NCI-H2107 (cell line): Measurements from ENCODE around the gene VANGL2.

Experiments
- DNase-seq: peaks from one replicate; lab custom pipeline; 2025; lab: John Stamatoyannopoulos, UW

Gene VANGL2

DNA sequence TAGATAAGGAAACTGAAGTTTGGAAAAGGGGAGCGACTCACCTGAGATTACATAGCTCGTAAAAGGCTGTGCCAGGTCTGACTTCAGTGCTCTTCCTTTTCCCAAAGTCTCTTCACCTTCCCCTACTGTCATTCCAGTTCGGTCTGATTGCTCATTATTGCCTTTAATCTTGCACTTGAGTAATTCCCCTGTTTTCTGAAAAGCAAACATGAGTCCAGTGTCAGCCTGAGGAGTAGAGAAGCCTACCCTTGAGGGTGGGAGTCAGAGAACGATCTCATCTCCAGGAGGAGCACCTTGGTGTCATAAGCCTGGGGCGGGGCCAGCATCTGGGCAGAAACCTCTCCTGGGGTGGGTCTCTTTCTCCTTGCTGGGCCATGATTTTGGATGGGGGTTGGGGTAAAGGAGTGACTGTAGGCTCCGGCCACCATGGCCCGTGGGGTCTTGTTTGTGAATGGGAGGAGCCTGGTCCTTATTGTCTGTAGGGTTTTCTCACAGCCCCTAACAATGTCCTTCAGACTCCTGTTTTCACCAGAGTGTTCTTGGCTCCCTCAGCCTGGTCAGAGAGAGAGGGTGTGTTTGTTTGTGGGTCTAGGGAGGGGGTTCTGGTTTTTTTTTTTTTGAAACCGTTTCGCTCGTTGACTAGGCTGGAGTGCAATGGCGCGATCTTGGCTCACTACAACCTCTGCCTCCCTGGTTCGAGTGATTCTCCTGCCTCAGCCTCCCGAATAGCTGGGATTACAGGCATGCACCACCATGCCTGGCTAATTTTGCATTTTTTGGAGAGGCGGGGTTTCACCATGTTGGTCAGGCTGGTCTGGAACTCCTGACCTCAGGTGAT, 6.0 kb downstream of the VANGL2 start:
- no peak for DNase-seq

DNA sequence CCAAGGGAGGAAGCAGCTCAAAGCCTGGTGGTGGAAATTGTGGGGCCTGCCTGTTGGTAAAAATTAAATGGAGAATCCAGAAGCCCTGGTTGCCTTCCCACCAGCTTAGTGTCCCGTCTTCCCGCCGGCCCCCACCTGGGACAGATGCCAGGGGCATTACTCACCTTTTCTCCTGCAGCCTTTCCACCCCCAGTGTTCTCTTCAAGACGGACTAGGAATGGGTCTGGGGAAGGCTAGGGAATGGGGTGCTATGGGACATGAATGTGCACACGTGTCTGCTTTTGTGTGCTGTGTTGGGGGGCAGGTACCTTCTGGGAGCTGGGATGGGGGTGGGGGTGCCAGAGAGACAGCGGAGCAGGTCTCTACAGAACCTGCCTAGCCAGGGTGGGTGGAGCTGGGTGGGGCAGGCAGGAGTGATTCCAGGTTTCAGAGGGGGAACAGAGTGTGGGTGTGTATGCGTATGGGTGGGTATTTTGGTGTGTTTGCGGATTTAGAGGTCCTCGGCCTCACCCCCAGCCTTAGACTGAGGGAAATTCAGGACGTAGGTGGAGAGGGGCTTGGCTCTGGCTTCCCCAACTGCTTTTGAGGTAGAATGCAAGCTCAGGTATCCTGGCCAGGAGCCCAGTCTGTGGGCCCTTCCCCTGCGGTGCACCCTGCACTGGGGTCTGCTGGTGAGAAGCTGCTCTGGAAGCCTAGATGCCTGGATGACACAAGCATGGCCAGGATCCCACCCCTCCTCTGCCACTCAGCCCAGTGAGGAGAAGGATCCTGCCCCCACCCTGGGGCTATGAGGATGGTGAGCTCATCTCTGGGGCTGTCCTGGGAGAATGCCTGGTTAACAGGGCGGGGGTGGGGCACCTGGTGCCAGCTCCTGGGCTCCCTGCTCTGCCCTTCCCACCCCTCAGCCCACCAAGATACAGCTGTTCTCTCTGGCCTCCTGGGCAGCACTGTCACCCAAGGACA, 7.8 kb downstream of the VANGL2 start:
- no peak for DNase-seq

DNA sequence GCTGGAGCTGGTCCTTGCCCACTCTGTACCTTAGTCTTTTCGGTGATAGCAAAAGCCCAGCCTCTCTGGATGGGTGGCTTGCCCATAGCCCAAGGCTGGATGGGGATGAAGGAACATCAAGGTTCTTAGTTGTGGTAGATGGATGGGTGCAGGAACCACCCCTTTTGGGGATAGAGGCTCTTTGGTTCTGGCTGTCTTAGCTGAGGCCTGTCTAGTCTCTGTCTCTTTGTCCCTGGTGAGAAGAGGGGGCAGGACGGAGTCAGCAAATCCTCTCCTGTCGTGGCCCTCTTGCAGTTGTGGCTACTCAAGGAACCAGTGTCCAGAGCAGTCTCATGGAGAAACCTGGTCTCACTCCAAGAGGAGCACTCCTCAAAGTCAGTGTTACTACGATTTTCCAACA, 8.5 kb downstream of the VANGL2 start:
- DNase-seq, result no peak

DNA sequence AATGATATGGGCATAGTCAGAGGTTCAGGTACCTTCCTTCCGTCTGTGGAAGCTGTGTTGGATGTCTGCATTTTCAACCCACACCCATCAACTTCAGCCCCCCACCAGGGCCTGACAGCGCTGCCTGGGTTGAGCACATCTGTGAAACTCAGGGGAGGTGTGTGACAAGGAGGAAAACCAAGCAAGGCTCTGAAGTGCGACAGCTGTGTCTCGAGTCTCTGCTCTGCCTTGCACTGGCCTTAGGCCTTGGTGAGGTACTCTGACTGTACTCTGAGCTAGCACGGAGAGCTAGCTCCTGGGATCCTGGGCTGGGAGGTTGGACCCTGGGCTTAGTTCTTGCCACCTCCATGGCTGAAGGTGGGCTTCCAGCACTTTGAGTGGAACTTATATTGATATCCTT, 9.1 kb downstream of the VANGL2 start:
- no peak for DNase-seq

DNA sequence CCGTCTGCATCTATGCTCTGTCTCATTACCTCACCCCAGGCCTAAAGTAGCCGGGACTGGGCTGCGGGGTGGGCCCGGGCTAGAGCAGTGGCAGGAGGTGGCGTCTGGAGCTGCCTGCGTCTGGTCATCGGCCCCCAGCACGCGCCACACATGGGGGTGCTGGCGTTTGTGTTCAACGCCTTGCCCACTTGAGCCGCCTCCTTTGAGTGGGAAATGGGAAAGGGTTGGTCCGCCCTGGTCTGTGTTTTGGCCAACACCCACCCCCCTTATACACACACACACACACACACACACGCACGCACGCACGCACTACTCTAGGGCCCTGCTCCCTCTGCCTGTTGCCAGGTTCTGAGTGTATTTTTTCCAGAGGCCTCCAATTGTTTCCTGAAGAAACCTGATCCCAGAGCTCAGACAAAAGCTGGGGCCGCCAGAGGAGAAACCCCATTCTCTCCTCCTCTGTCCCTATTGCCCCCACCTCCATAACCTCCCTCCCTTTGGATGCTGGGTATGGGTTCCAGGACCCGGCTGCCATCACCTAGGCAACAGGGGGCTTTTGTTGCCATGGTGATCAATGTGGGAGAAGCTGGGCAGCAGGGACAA, 10.1 kb downstream of the VANGL2 start:
- DNase-seq, result peak; percentile 69

DNA sequence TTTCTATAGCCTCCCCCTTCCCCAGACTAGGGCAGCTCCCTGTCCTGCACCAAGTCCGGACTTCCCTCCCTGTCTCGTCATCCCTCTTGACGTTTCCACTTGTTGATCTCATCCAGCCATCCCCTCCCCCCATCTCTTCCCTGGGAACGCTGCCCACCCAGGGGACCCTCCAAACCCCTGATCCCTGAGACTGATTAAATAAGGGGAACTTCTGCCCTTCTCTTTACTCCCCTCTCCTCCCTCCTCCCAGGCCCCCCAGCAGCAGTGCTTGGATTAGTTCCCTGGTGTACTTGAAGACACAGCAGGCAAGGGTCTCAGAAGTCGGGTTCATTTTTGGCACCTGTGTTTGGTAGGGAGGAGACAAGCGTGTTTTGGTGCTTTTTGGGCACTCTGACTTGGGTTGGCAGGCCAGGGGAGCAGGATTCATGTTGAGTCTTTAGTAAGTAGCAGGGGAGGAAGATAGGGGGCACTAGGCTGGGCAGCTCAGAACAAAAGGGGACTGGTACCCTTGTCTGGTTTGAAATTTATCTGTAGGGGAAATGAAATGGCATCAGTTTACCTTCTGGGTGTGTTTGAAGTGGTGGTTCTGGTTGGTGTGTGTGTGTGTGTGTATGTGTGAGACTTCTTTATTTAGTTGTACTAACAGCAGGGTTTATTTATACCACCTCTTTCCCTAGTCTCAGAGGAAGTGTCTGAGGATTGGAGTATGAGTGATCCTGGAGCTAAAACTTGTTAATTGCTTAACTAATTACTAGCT, 11.1 kb downstream of the VANGL2 start:
- no peak for DNase-seq

DNA sequence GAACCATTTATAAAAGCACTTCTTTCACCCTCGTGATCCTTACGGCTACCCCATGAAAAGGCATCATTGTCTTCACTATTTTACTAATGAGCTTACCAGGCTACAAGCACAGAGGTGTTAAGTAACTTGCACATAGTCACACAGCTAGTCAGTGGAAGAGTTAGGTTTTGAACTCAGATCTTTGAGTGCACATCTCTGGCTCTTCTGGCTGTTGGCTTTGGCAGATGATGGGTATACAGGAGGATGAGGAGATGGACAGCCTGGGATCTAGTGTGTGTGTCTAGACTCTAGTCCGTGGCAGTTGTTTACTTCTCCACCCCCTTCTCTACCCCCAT, 11.6 kb downstream of the VANGL2 start:
- no peak for DNase-seq

DNA sequence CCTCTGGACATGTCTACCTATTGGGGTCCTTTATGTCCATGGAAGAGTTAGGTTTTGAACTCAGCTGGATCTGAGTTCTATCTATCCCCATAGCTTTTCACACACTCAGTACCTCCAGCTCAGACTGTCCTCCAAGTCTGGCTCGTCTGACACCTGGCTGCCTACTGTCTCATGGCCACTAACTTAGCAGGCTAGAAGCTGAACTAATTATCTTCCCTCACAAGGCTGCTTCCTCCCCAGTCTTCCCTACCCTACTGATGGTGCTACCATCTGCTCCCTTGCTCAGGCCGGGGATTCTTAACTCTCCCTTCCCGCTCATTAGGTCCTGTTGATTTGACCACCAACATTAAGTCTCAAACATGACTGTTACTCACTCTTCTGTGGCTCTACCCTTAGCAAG, 13.4 kb downstream of the VANGL2 start:
- DNase-seq, result no peak

DNA sequence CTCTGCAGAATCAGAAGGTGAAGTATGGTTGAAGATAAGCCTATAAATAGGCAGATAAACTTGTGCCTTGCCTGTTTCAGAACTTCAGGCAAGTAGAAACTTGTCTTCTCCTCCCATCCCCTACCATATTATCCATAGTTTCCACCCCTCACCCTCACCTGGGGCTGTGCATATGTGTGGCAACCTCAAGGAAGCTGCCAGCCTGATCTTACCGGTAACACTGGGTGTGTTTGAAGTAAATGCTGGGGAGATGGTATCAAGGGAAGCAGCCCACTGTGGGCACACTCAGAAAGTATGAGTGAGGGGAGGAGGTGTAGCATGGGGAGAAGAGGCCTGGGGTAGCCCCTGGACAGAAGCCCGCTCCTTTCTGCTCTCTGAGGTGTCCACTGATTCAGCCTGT, 14.5 kb downstream of the VANGL2 start:
- DNase-seq, result no peak

DNA sequence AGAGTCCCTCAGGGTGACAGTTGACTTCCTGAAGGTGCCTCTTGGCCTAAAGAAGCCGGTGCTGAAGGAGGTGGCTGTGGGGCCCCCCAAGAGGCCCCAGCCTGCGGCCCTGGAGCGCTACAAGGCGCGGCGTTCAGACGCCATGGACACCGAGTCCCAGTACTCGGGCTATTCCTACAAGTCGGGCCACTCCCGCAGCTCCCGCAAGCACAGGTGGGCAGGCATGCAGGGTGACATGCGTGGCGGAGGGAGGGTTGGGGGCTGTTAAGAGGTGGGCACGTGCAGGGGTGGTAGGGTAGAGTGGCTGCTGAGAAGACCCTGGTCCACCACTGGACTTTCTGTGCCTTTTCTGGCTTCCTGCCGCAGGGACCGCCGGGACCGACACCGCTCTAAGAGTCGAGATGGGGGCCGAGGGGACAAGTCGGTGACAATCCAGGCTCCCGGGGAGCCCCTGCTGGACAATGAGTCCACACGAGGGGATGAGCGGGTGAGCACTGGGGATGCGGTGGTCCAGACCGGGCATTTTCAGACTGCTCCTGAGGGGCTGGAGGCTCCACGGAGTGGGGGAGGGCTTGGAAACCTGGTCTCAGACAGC, 15.4 kb downstream of the VANGL2 start:
- no peak for DNase-seq

DNA sequence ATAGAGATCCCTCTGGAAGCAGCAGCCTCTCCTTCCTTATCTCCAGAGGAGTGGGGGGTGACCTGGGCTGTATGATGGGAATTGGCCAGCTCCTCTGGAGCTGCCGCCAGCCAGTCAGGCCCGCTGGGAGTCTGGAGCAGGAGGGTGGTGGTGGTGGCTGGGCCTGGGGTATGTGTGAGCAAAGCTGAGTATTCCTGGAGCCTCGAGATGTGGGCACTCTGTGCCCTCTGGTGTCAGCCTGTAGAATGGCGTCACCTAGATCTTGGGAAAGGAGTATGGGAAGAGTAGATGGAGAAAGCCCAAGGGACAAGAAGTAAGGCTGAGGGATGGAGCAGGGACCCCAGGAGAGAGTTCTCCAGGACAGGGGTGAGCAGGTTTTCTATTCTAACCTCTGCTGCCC, 16.0 kb downstream of the VANGL2 start:
- peak; percentile 43 for DNase-seq

DNA sequence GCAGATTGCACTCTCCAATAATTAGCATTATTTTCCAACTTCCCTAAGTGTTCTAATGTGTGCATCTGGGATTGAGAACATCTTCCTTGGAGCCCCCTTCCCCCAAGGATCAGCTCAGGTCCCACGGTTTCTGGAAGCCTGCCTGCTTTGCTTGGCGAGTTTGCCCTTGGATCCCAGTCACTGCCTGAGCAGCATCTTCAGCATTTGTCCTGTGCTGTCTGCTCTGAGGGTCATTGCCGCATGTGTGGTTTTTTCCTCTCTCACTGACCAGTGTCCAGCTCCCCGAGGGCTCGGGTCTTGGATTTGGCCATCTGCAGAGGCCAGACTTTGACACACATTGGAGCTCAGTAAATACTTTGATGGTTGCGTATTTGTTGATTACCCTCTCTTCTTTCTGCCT, 18.1 kb downstream of the VANGL2 start:
- no peak for DNase-seq

DNA sequence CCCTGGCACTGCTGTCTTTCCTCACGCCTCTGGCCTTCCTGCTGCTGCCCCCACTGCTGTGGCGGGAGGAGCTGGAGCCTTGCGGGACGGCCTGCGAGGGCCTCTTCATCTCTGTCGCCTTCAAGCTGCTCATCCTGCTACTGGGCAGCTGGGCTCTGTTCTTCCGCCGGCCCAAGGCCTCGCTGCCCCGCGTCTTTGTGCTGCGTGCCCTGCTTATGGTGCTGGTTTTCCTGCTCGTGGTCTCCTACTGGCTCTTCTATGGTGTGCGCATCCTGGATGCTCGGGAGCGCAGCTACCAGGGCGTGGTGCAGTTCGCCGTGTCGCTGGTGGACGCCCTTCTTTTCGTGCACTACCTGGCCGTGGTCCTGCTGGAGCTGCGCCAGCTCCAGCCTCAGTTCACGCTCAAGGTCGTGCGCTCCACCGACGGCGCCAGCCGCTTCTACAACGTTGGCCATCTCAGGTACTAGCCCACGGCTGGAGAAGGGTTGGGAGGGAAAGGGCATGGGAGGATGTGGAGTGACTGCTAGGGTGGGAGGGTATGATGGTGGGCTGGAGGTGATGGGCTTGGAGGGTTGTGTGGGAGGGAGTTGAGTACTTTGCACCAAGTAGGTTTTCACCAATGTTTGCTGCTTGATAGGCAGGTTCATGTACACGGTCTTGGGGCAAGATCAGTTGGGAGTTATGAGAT, 18.9 kb downstream of the VANGL2 start:
- DNase-seq, result no peak

DNA sequence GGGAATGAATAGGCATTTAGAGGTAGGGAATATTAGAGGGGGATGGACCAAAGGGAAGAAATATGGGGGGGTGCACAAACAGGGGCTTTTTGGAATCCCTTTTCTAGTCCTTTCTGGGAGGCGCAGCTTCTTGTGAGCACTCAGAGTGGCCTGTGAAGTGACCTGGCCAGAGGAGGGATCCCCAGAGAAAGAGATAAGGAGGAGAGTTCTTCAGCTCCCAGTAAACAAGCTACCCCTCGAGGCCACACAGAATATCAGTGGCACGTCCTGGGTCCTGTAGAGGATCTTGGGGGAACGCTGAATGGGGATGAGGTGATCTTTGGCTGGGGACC, 19.4 kb downstream of the VANGL2 start:
- DNase-seq, result no peak

DNA sequence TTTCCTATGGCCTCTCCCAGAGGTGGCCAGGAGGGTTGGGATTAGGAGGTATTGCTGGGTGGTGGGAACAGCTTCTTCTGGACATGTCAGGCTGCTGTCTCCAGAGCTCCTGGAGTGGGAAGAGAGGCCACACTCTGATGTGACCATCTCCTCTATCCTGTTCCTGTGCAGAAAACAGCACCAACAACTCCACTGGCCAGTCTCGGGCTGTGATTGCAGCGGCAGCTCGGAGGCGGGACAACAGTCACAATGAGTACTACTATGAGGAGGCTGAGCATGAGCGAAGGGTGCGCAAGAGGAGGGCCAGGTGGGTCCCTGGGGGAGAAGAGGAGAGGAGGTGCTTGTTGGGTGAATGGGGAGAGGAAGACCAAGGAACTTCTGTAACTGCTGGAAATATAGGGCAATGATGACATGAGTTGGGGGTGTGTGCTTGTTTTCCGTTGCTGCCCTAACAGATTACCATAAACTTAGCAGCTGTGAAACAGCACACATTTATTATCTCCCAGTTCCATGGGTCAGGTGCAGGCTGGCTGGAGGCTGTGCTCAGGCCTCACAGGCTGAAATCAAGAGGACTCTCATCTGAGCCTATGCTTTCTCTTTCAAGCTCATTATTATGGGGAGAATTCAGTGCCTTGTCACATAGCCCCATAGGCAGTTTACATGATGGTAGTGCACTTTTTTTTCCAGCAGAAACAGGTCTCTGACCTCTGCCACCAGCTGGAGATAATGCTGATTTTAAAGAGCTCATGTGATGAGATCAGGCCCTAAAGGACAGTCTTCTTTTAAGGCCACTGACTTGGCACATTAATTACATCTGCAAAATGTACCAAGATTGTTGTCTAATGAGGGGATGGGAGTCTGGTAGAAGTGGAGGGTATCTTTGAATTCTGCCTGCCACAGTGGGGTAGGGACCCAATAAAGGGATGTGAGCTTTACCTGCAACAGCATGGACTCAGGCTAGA, 20.8 kb downstream of the VANGL2 start:
- no peak for DNase-seq

DNA sequence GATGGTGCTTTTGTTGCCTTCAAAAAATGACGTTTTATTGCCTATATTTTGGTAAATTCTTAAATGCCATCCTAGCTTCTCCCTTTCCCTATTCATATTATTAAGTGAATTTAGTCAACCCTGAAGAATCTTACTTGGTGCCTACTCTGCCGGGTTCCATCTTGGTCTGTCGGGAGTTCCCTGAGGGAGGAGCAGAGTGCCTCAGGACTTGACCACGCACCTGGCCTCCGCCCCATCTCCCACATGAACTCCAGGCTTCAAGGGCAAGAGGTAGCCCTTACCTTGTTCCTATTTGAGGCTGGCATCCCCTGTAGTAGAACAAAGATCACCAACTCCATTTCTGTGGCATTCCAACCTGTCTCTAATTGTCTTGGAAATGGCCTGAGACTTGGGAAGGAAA, 21.5 kb downstream of the VANGL2 start:
- DNase-seq, result no peak

DNA sequence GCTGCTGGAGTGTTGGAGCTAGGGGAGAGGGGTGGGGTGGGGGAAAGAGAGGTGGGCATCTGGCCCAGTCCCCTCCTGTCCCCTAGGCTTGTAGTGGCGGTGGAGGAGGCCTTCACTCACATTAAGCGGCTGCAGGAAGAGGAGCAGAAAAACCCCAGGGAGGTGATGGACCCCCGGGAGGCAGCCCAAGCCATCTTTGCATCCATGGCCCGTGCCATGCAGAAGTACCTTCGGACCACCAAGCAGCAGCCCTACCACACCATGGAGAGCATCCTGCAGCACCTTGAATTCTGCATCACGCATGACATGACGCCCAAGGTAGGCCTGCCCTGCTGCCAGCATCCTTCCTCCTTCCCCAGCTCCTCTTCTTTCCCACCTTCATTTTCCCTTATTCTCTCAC, 23.6 kb downstream of the VANGL2 start:
- DNase-seq, result no peak

DNA sequence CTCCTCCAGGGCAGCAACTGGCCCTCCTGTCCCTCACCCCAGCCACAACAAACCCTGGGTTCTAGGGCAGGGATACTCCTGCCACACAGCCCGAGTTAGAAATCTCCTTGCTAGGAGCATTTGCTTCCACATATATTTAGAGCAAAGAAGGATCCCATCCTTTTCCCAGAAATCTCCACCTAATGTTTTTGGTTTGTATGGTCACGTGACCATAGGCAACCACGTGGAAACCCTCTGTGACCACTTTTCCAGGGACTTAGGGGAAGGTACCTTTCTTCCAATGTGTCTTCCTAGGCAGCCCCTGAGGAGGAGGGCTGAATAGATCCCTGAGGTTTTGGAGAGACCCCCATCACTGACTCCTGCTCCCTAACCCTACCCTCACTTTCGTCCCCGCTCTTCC, 25.5 kb downstream of the VANGL2 start:
- DNase-seq, result no peak

DNA sequence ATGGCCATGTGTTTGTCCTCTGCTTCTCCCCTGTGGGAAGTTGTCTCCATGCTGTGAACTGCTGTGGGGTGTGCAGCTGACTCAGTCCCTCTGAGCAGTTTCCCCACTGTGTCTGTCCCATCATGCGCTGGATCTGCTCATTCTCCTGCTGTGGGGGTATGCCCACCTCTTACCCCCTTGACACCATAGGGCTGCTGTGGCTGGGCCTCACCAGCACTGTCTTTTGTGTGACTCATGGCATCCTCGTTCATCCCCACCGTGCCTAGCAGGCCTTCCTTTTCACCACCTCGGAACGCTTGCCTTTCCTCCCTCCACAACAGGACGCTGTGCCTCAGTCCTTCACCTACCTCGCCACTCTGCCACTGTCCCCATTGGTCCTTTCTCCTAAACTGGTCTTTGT, 27.3 kb downstream of the VANGL2 start:
- no peak for DNase-seq

DNA sequence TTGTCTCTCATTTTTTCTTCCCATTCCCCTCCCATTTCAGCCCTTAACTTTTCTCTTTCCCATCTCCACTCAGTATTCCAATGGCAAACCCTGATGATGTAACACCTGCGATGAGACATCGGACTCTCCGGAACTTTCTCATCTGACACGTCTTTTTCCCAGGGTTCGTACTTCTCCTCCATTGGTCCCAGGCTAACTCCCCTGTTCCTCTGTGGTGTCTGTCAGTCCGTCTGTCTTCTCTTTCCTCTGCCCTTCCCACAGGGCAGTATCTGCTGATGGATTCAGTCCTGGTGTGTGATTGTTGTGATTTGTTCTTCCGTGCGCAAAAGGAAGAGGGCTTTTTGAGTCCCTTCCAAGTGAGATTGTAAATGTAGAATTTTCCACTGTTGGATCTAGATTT, 27.7 kb downstream of the VANGL2 start:
- DNase-seq, result no peak
